Neural cell (in vitro differentiated cells): Measurements from ENCODE around the gene TRNAU1AP.

Experiments used
- EZH2 ChIP-seq: fragments of 200-600, 300-800 bp; shearing (Covaris generic), sonication (generic); IDR thresholded peaks from 2 replicates; pipeline ENCODE4 v1.6.1; 2014; ENCODE audit warnings: antibody characterized with exemption, low read length, borderline replicate concordance, mild to moderate bottlenecking; ENCODE audit not compliant: insufficient read depth, poor library complexity, severe bottlenecking
- SMC3 ChIP-seq: fragments of 450-650 bp; conservative IDR thresholded peaks from 2 replicates; pipeline ENCODE4 v1.6.1; 2014; ENCODE audit warnings: antibody characterized with exemption, mild to moderate bottlenecking, moderate library complexity; ENCODE audit not compliant: poor library complexity
- TF ChIP-seq, protein P1 (sequence below): fragments of 450-650 bp; IDR thresholded peaks from 2 replicates; pipeline ENCODE4 v1.5.1; 2014; ENCODE audit warnings: antibody characterized with exemption, mild to moderate bottlenecking, moderate library complexity; ENCODE audit not compliant: poor library complexity, severe bottlenecking

GRCh38 chr1:28602536-28603439, 49.9 kb downstream of the TRNAU1AP start:
- TF ChIP-seq, protein P1, sequence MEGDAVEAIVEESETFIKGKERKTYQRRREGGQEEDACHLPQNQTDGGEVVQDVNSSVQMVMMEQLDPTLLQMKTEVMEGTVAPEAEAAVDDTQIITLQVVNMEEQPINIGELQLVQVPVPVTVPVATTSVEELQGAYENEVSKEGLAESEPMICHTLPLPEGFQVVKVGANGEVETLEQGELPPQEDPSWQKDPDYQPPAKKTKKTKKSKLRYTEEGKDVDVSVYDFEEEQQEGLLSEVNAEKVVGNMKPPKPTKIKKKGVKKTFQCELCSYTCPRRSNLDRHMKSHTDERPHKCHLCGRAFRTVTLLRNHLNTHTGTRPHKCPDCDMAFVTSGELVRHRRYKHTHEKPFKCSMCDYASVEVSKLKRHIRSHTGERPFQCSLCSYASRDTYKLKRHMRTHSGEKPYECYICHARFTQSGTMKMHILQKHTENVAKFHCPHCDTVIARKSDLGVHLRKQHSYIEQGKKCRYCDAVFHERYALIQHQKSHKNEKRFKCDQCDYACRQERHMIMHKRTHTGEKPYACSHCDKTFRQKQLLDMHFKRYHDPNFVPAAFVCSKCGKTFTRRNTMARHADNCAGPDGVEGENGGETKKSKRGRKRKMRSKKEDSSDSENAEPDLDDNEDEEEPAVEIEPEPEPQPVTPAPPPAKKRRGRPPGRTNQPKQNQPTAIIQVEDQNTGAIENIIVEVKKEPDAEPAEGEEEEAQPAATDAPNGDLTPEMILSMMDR, result peak; percentile 83
- TF ChIP-seq EZH2 (no peak), SMC3 (peak; percentile 84)
